Measurements from ENCODE around the gene CD151.

DNA sequence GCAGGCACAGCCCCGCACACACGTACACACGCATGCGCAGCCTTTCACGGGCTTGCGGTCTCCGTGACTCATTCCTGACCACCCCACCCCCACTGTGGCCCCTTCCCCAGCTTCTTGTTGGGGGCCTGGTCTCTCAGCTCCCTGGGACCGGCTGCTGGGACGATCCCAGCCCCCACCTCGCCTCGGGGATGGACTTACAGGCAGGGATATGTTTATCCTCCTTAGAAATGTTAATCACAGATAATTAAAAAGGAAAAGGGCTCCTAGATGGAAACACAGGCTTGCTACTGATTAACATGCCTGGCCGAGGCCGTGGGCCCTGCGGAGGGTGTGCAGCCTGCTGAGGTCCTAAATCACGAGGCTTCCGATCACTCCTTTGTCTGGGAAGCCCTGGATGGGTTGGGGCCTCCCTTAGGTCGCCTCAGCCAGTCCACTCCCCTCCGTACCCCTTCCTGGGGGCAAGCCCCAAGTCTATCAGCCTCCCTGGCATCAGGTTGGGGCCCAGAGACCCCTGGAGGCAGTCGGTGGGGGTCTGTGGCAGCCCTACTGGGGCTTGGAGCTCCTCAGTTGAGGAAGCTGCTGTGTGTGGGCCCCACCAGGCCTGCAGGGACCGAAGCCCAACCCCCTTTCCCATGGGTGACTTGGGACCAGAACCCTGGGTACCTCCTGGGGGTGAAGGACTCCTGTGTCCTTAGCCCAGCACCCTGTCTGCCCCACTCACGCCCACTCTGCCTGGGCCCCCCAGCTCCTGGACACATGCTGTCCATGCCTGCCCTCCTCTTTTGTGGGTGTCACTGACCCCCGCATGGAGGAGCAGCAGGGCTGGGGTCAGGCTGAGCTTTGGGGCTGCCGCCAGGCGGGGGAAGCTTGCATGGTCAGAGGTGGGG is 30.5 kb downstream of the CD151 start:
- TF ChIP-seq, protein P1, sequence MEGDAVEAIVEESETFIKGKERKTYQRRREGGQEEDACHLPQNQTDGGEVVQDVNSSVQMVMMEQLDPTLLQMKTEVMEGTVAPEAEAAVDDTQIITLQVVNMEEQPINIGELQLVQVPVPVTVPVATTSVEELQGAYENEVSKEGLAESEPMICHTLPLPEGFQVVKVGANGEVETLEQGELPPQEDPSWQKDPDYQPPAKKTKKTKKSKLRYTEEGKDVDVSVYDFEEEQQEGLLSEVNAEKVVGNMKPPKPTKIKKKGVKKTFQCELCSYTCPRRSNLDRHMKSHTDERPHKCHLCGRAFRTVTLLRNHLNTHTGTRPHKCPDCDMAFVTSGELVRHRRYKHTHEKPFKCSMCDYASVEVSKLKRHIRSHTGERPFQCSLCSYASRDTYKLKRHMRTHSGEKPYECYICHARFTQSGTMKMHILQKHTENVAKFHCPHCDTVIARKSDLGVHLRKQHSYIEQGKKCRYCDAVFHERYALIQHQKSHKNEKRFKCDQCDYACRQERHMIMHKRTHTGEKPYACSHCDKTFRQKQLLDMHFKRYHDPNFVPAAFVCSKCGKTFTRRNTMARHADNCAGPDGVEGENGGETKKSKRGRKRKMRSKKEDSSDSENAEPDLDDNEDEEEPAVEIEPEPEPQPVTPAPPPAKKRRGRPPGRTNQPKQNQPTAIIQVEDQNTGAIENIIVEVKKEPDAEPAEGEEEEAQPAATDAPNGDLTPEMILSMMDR (IDR thresholded peaks at IDR 0.05; ENCODE audit: poor library complexity), result no peak
- TF ChIP-seq EZH2 (IDR thresholded peaks at IDR 0.05; ENCODE audit: borderline replicate concordance), result no peak
- TF ChIP-seq EZH2phosphoT487 (IDR thresholded peaks at IDR 0.05; ENCODE audit: low read depth, severe bottlenecking, unreplicated experiment), result no peak
